Prostate gland (tissue), 2 donors: Measurements from ENCODE around the gene MAGI3.
A peak's percentile ranks its signal among the peaks of the same experiment; 100 is the strongest.

Experiments used
- CTCF ChIP-seq, 4 experiments: fragments of 200-600 bp in 2 of 4; fragments of 450-650 bp in 2 of 4; sonication (generic) in 2 of 4; IDR thresholded peaks; 1 replicate in 3 of 4; 2 replicates in 1 of 4; pipeline ENCODE4 v1.5.1; 2016 to 2019; ENCODE audit warnings: antibody characterized with exemption in 4 of 4, mild to moderate bottlenecking in 2 of 4, moderate library complexity in 2 of 4
- POLR2A ChIP-seq: fragments of 450-650 bp; IDR thresholded peaks from one replicate; pipeline ENCODE4 v1.6.1; 2016; ENCODE audit warnings: antibody characterized with exemption, mild to moderate bottlenecking
- POLR2AphosphoS5 ChIP-seq: sonication (generic); formaldehyde crosslinking; IDR thresholded peaks from one replicate; pipeline ENCODE4 v1.6.1; 2017; ENCODE audit warnings: antibody characterized with exemption

- TF ChIP-seq POLR2AphosphoS5 (no peak), CTCF (IDR thresholded peaks at IDR 0.05) (peak in 3 of 4 experiments; percentile 28 to 61 (median 46)), POLR2A (no peak)
Measured at GRCh38 chr1:113452921-113453770, 62.8 kb downstream of the MAGI3 start.
